ENCODE measurements around the gene SNX32. TPM values are rescaled to one million over a fixed set of nuclear protein-coding genes. Genes with fewer than 3 reads are reported as not detected.
A peak's percentile ranks its signal among the peaks of the same experiment; 100 is the strongest.

Gene SNX32
- total RNA-seq, result 1 to 10 TPM in 1 of 4 donors, under 1 TPM in 1, not detected in 2; 0.76 to 1.1 TPM

DNA sequence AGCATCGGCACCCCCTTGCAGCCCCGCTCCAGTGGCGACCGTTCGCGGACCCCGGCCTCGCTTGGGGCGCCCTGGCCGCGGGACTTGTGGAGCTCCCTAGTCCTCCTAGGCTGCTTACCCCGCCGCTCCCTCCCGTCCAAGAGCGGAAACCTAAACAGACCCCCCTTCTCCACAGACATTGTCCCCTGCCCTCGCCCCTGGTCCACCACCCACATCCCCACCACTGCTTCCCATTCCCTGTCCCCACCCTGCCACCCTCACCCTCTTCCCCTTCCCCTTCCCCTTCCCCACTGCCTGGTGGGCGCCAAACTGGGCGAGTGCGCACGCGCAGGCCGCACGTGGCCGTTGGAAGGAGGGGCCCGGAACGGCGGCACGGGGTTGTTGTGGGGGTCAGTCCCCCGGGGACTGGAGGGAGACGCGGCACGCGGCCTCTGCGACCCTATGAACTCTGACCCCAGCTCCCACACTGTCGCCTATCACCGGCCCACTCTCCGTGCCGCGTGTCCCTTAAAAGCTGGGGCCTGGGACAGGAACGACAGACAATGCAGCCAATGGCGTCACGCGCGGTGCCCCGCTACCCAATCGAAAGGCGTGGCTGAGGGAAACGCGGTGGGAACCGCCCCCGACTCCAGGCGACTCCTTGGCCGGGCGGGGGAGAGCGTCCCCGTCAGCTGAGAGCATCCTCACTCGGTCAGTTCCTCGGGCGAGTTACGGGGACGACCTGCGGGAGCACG is at the start of gene SNX32:
Gene SNX32, plus strand, starts transcription at position 667 of the 734 bp plus-strand sequence. CDS start 103 bp downstream, outside the sequence.
- Histone ChIP-seq H3K4me3 (peak within 1 kb of the TSS; percentile 68), H3K27me3 (no peaks in the 10 kb centered on the region), H3K27ac (no peak within 1 kb of the TSS), H3K4me1 (peaks cover 19% of the 10 kb centered on the region), H3K36me3 (no peaks in the 10 kb centered on the region), H3K9me3 (no peaks in the 10 kb centered on the region)
- TF ChIP-seq, protein P1, sequence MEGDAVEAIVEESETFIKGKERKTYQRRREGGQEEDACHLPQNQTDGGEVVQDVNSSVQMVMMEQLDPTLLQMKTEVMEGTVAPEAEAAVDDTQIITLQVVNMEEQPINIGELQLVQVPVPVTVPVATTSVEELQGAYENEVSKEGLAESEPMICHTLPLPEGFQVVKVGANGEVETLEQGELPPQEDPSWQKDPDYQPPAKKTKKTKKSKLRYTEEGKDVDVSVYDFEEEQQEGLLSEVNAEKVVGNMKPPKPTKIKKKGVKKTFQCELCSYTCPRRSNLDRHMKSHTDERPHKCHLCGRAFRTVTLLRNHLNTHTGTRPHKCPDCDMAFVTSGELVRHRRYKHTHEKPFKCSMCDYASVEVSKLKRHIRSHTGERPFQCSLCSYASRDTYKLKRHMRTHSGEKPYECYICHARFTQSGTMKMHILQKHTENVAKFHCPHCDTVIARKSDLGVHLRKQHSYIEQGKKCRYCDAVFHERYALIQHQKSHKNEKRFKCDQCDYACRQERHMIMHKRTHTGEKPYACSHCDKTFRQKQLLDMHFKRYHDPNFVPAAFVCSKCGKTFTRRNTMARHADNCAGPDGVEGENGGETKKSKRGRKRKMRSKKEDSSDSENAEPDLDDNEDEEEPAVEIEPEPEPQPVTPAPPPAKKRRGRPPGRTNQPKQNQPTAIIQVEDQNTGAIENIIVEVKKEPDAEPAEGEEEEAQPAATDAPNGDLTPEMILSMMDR (IDR thresholded peaks at IDR 0.05), result no peak
- no peak for TF ChIP-seq POLR2AphosphoS5 (IDR thresholded peaks at IDR 0.05)
- no peak for TF ChIP-seq EP300 (IDR thresholded peaks at IDR 0.05)
- no peak for TF ChIP-seq POLR2A (IDR thresholded peaks at IDR 0.05)
- peak; percentile 96 to 98 for DNase-seq (ENCODE audit: low spot score in 2 of 2)
- WGBS, result 2% methylated on average over 22 of the region's 63 CpGs

DNA sequence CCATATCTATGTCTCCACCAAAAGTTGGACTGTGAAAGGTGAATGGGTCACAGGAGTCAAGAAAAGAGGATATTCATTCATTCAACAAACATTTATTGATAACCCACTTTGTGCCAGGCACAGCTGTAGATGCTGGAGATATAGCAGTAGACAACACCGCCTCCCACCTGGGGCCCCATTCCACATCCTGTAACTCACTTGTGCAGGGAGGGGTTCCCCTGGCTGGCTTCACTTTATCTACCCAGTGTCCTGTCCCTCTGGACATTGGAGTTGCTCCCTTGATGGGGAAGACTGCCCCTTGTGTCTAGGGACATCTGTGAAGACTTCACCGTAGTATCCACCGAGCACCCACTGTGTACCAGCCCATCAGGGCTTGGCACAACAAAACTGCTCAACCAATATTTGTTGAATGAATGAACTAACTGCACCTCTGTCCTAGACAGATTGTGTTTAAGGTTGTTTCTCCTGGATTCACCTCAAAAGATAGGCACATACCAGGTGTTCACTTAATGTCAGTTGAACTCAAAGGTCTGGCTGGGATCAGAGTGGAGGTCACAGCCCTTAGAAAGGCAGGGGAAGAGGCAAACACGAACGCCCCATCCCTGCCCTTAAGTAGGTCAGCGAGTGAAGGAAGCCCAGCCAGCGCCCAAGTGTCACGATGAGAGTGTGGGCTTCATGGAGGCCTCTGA is 48.3 kb upstream of the SNX32 start:
- TF ChIP-seq, protein P1 (IDR thresholded peaks at IDR 0.05), result no peak
- TF ChIP-seq POLR2AphosphoS5 (IDR thresholded peaks at IDR 0.05) (no peak), POLR2A (IDR thresholded peaks at IDR 0.05) (no peak)
- DNase-seq (ENCODE audit: low spot score in 2 of 2), result peak in 1 of 2 donors; percentile 46
- WGBS, result 68% methylated on average over 8 of the region's 8 CpGs
- H3K27me3 ChIP-seq, result peaks cover 33% of the 10 kb centered on the region
- peaks cover 67% of the 10 kb centered on the region for H3K4me1 ChIP-seq
- no peak overlapping the region for H3K27ac ChIP-seq
- H3K36me3 ChIP-seq, result no peaks in the 10 kb centered on the region
- H3K4me3 ChIP-seq, result no peak overlapping the region
- H3K9me3 ChIP-seq, result no peaks in the 10 kb centered on the region

- Histone ChIP-seq H3K27ac (peak overlapping the region; percentile 7), H3K36me3 (no peaks in the 10 kb centered on the region)
Measured at GRCh38 chr11:65786008-65786785, 47.6 kb upstream of the SNX32 start.

GRCh38 chr11:65786786-65787636 is 46.8 kb upstream of the SNX32 start, which contains the start of gene OVOL1:
Gene OVOL1 (plus strand): TSS chr11:65787063. CDS start chr11:65787374, 311 bp downstream.
- Histone ChIP-seq H3K4me3 (peak within 1 kb of the TSS; percentile 57), H3K27me3 (peaks cover 33% of the 10 kb centered on the region), H3K27ac (peak within 1 kb of the TSS; percentile 71), H3K4me1 (peaks cover 73% of the 10 kb centered on the region), H3K9me3 (no peaks in the 10 kb centered on the region), H3K36me3 (no peaks in the 10 kb centered on the region)
- TF ChIP-seq POLR2A (IDR thresholded peaks at IDR 0.05) (no peak), POLR2AphosphoS5 (IDR thresholded peaks at IDR 0.05) (no peak), EP300 (IDR thresholded peaks at IDR 0.05) (no peak)
- TF ChIP-seq, protein P1 (IDR thresholded peaks at IDR 0.05), result no peak
- no CpG with 5 or more reads among the region's 112 CpGs for WGBS
- peak in 1 of 2 donors; percentile 80 for DNase-seq (ENCODE audit: low spot score in 2 of 2)

More at GRCh38 chr11:65786008-65786785, 47.6 kb upstream of the SNX32 start:
- Histone ChIP-seq H3K27me3 (peaks cover 33% of the 10 kb centered on the region), H3K4me1 (peaks cover 73% of the 10 kb centered on the region), H3K4me3 (peak overlapping the region; percentile 57), H3K9me3 (no peaks in the 10 kb centered on the region)
- peak; percentile 65 to 81 for DNase-seq (ENCODE audit: low spot score in 2 of 2)
- 51% methylated on average over 20 of the region's 74 CpGs for WGBS
- TF ChIP-seq, protein P1 (IDR thresholded peaks at IDR 0.05), result no peak
- no peak for TF ChIP-seq EP300 (IDR thresholded peaks at IDR 0.05)
- no peak for TF ChIP-seq POLR2AphosphoS5 (IDR thresholded peaks at IDR 0.05)
- TF ChIP-seq POLR2A (IDR thresholded peaks at IDR 0.05), result no peak
